ENCODE measurements around the gene RNASE8. TPM values are rescaled to one million over a fixed set of nuclear protein-coding genes. Genes with fewer than 3 reads are reported as not detected.

RNASE8 gene
- total RNA-seq, 1 donor from 2014 or later, result not detected

- H3K4me3 ChIP-seq, result no peak overlapping the region
- no peaks in the 10 kb centered on the region for H3K4me1 ChIP-seq
- no peaks in the 10 kb centered on the region for H3K9me3 ChIP-seq
- no peak overlapping the region for H3K27ac ChIP-seq
- intact Hi-C loops (cut with DNase I), result no loop called here
- DNase-seq (no peak), ATAC-seq (no peak)
- H3K36me3 ChIP-seq, result peaks cover 98% of the 10 kb centered on the region
- no peaks in the 10 kb centered on the region for H3K27me3 ChIP-seq (ENCODE audit: low read depth)
- TF ChIP-seq, protein P1, sequence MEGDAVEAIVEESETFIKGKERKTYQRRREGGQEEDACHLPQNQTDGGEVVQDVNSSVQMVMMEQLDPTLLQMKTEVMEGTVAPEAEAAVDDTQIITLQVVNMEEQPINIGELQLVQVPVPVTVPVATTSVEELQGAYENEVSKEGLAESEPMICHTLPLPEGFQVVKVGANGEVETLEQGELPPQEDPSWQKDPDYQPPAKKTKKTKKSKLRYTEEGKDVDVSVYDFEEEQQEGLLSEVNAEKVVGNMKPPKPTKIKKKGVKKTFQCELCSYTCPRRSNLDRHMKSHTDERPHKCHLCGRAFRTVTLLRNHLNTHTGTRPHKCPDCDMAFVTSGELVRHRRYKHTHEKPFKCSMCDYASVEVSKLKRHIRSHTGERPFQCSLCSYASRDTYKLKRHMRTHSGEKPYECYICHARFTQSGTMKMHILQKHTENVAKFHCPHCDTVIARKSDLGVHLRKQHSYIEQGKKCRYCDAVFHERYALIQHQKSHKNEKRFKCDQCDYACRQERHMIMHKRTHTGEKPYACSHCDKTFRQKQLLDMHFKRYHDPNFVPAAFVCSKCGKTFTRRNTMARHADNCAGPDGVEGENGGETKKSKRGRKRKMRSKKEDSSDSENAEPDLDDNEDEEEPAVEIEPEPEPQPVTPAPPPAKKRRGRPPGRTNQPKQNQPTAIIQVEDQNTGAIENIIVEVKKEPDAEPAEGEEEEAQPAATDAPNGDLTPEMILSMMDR (IDR thresholded peaks at IDR 0.05), result no peak
Measured at GRCh38 chr14:21078726-21079125, 21.1 kb downstream of the RNASE8 start.

- no peaks in the 10 kb centered on the region for H3K9me3 ChIP-seq
- TF ChIP-seq, protein P1 (IDR thresholded peaks at IDR 0.05), result no peak
- no peak for DNase-seq
- H3K4me3 ChIP-seq, result no peak overlapping the region
- H3K27ac ChIP-seq, result no peak overlapping the region
- no peaks in the 10 kb centered on the region for H3K27me3 ChIP-seq (ENCODE audit: low read depth)
- H3K36me3 ChIP-seq, result peaks cover 88% of the 10 kb centered on the region
- H3K4me1 ChIP-seq, result peaks cover 18% of the 10 kb centered on the region
- no peak for ATAC-seq
- intact Hi-C loops (cut with DNase I), result no loop called here
Measured at GRCh38 chr14:21081521-21082142, 24.0 kb downstream of the RNASE8 start.

DNA sequence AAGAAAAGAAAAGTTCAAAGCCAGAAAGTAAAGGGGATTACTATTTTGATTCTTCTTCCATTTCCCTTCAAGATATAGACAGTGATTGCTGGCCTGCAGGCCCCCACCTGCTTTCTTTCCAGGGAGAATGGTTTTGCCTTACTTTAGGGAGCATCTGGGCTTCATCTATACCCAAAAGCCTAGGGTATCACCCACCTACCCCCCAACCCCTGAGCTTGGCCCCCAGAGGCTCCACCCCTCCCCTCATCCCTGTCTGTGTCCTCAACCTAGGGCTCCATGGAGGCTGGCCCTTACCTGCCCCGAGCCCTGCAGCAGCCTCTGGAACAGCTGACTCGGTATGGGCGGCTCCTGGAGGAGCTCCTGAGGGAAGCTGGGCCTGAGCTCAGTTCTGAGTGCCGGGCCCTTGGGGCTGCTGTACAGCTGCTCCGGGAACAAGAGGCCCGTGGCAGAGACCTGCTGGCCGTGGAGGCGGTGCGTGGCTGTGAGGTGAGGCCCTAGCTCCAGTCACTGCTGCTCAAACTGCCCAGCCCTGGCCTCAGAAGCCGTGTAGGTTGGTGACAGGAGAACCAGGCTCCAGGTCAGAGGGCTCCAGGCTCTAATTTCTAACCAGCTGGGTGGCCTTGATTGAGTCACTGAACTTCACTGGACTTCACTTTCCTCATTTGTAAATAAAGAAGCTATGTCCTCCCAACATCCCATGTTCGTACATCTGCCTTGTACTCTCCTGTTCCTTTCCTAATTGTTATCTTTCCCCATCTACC, 26.1 kb downstream of the RNASE8 start:
- peaks cover 88% of the 10 kb centered on the region for H3K36me3 ChIP-seq
- intact Hi-C loops (cut with DNase I), result no loop called here

DNA sequence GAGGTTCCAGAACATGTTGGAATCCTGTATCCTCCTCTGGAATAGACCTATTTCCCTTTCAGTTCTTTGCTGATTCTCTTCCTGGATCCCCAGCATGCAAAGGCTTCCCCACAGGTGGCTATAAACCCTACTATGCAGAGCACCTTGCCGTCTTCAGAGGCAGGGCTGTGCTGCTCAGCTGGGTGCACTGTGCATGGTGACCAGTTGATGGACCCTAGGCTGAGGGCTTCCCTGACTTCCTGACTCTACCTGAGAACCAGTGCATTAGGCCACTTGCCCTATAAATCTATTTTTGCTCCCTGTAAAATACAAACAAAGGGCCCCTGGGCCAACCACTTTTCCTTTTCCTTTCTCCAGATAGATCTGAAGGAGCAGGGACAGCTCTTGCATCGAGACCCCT, 26.8 kb downstream of the RNASE8 start:
- TF ChIP-seq, protein P1 (IDR thresholded peaks at IDR 0.05), result no peak
- intact Hi-C loops (cut with DNase I), result no loop called here
- Histone ChIP-seq H3K4me1 (peaks cover 18% of the 10 kb centered on the region), H3K9me3 (no peaks in the 10 kb centered on the region), H3K36me3 (peaks cover 88% of the 10 kb centered on the region), H3K4me3 (no peak overlapping the region), H3K27ac (peak overlapping the region; percentile 5), H3K27me3 (ENCODE audit: low read depth) (no peaks in the 10 kb centered on the region)
- ATAC-seq (no peak), DNase-seq (no peak)

More for the DNA sequence above, 26.1 kb downstream of the RNASE8 start:
- no peak for DNase-seq
- Histone ChIP-seq H3K9me3 (no peaks in the 10 kb centered on the region), H3K4me3 (no peak overlapping the region), H3K27ac (no peak overlapping the region), H3K4me1 (peaks cover 18% of the 10 kb centered on the region), H3K27me3 (ENCODE audit: low read depth) (no peaks in the 10 kb centered on the region)
- TF ChIP-seq, protein P1 (IDR thresholded peaks at IDR 0.05), result no peak
- ATAC-seq, result no peak

DNA sequence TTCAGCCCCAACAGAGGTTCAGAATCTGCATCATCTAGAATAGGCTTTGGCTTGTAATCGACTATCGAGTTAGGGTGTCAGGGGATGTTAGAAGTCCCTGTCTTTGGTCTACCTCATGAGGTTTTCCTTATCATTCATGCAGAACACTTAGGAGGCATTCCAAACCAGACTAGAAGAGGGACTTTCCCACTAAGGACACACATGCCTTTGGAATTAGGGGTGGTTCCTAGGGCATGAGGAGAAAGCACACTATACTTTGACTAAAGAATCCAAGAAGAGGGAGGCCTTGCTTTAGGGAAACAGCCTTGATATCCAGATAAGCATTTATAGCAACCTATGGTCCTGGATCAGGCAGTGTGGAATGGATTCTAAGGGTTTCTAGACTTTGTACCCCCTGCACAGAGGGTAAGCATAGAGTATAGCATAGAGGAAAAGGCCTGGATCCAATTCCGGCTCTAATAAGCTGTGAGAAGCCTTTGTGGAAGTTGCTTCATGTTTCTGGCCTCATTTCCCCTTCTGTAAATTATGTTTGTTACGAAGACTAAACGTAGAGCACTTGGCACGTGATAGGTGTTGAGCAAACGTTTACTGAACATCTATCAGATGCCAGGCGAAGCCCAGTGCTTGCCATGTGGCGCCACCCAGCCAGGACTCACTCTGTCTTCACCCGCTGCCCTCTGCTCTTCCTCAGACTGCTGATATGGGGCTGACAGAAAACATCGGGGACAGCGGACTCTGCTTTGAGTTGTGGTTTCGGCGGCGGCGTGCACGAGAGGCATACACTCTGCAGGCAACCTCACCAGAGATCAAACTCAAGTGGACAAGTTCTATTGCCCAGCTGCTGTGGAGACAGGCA, 27.6 kb downstream of the RNASE8 start:
- peaks cover 18% of the 10 kb centered on the region for H3K4me1 ChIP-seq
- peak; percentile 80 for DNase-seq
- H3K27me3 ChIP-seq (ENCODE audit: low read depth), result no peaks in the 10 kb centered on the region
- TF ChIP-seq, protein P1 (IDR thresholded peaks at IDR 0.05), result no peak
- H3K27ac ChIP-seq, result peak overlapping the region; percentile 5
- intact Hi-C loops (cut with DNase I), result no loop called here
- peak; percentile 62 to 71 for ATAC-seq
- H3K4me3 ChIP-seq, result no peak overlapping the region
- no peaks in the 10 kb centered on the region for H3K9me3 ChIP-seq
- H3K36me3 ChIP-seq, result peaks cover 90% of the 10 kb centered on the region
